ENCODE results near the gene DHRS13. TPM values are rescaled to one million over a fixed set of nuclear protein-coding genes. Genes with fewer than 3 reads are reported as not detected.

The DHRS13 gene
- polyA plus RNA-seq, 1 donor (not counting 4 experiments of a cell fraction or from before 2014, with no cell fraction given), result 3.4 TPM

GRCh38 chr17:28948873-28949184 is 46.0 kb upstream of the DHRS13 start:
- Histone ChIP-seq H3K36me3 (ENCODE audit: control insufficient read depth in 2 of 2, extremely low read depth in 1 of 2, insufficient read depth in 2 of 2, low read length in 2 of 2) (peaks cover 2 to 6% of the 10 kb centered on the region in 2 experiments), H3K27me3 (ENCODE audit: control insufficient read depth, extremely low read depth, insufficient read depth, low read length) (no peaks in the 10 kb centered on the region), H4K20me1 (ENCODE audit: control insufficient read depth, extremely low read depth, insufficient read depth, low read length) (no peaks in the 10 kb centered on the region), H3K9me1 (ENCODE audit: control insufficient read depth, extremely low read depth, insufficient read depth, low read length) (no peaks in the 10 kb centered on the region), H3K4me3 (ENCODE audit: control insufficient read depth in 2 of 3, extremely low read depth in 1 of 3, insufficient read depth in 2 of 3, low read depth in 1 of 3, low read length in 3 of 3) (peak overlapping the region; percentile 87 to 88 (median 88)), H3K9me3 (ENCODE audit: control insufficient read depth, low read depth, low read length) (no peaks in the 10 kb centered on the region), H3K27ac (ENCODE audit: control insufficient read depth, insufficient read depth, low read length) (peak overlapping the region; percentile 85), H3K79me2 (ENCODE audit: control insufficient read depth, insufficient read depth, low read length) (peaks cover 70% of the 10 kb centered on the region), H3K9ac (ENCODE audit: control insufficient read depth, extremely low read depth, insufficient read depth, low read length) (peak overlapping the region; percentile 84), H3K4me2 (ENCODE audit: control insufficient read depth, extremely low read depth, insufficient read depth, low read depth, low read length) (peak overlapping the region; percentile 81), H3K4me1 (ENCODE audit: control insufficient read depth, extremely low read depth, insufficient read depth, low read length) (peaks cover 45% of the 10 kb centered on the region), H2AFZ (ENCODE audit: control insufficient read depth, low read length) (peak overlapping the region; percentile 68)
- FAIRE-seq (no peak), DNase-seq (ENCODE audit: low read depth, low spot score) (no peak)
- dilution Hi-C loops (cut with MboI; ENCODE audit: extremely low pct_ligation_motif_present, low sequenced_read_pairs), result no loop called here
- TF ChIP-seq EZH2 (IDR thresholded peaks at IDR 0.05; ENCODE audit: low read length) (no peak), CTCF (optimal IDR thresholded peaks at IDR 0.05 in 1 of 3, IDR thresholded peaks at IDR 0.05 in 1 of 3, conservative IDR thresholded peaks at IDR 0.05 in 1 of 3; ENCODE audit: extremely low read depth in 1 of 3, insufficient read depth in 2 of 3, low read length in 3 of 3) (no peak)

GRCh38 chr17:28948342-28948741 is 45.5 kb upstream of the DHRS13 start:
- Histone ChIP-seq H3K36me3 (ENCODE audit: control insufficient read depth in 2 of 2, extremely low read depth in 1 of 2, insufficient read depth in 2 of 2, low read length in 2 of 2) (peaks cover 2 to 6% of the 10 kb centered on the region in 2 experiments), H3K4me2 (ENCODE audit: control insufficient read depth, extremely low read depth, insufficient read depth, low read depth, low read length) (peak overlapping the region; percentile 81), H4K20me1 (ENCODE audit: control insufficient read depth, extremely low read depth, insufficient read depth, low read length) (no peaks in the 10 kb centered on the region), H3K27me3 (ENCODE audit: control insufficient read depth, extremely low read depth, insufficient read depth, low read length) (no peaks in the 10 kb centered on the region), H2AFZ (ENCODE audit: control insufficient read depth, low read length) (no peak overlapping the region), H3K27ac (ENCODE audit: control insufficient read depth, insufficient read depth, low read length) (peak overlapping the region; percentile 85), H3K4me3 (ENCODE audit: control insufficient read depth in 2 of 3, extremely low read depth in 1 of 3, insufficient read depth in 2 of 3, low read depth in 1 of 3, low read length in 3 of 3) (peak overlapping the region; percentile 87 to 88 (median 88)), H3K9ac (ENCODE audit: control insufficient read depth, extremely low read depth, insufficient read depth, low read length) (peak overlapping the region; percentile 84), H3K4me1 (ENCODE audit: control insufficient read depth, extremely low read depth, insufficient read depth, low read length) (peaks cover 45% of the 10 kb centered on the region), H3K9me1 (ENCODE audit: control insufficient read depth, extremely low read depth, insufficient read depth, low read length) (no peaks in the 10 kb centered on the region), H3K79me2 (ENCODE audit: control insufficient read depth, insufficient read depth, low read length) (peaks cover 75% of the 10 kb centered on the region), H3K9me3 (ENCODE audit: control insufficient read depth, low read depth, low read length) (no peaks in the 10 kb centered on the region)
- no peak for DNase-seq (ENCODE audit: low read depth, low spot score)
- FAIRE-seq, result no peak
- dilution Hi-C loops (cut with MboI; ENCODE audit: extremely low pct_ligation_motif_present, low sequenced_read_pairs), result no loop called here
- TF ChIP-seq CTCF (optimal IDR thresholded peaks at IDR 0.05 in 1 of 3, IDR thresholded peaks at IDR 0.05 in 1 of 3, conservative IDR thresholded peaks at IDR 0.05 in 1 of 3; ENCODE audit: extremely low read depth in 1 of 3, insufficient read depth in 2 of 3, low read length in 3 of 3) (no peak), EZH2 (IDR thresholded peaks at IDR 0.05; ENCODE audit: low read length) (no peak)

Data from keratinocyte (primary cell).